NCI-H1092 treated with DMSO at 0.1 percent for 48 hours (cell line): Measurements from ENCODE around the gene GMDS.

Experiments
- DNase-seq: peaks from one replicate; lab custom pipeline; 2025; lab: John Stamatoyannopoulos, UW

The GMDS gene

DNA sequence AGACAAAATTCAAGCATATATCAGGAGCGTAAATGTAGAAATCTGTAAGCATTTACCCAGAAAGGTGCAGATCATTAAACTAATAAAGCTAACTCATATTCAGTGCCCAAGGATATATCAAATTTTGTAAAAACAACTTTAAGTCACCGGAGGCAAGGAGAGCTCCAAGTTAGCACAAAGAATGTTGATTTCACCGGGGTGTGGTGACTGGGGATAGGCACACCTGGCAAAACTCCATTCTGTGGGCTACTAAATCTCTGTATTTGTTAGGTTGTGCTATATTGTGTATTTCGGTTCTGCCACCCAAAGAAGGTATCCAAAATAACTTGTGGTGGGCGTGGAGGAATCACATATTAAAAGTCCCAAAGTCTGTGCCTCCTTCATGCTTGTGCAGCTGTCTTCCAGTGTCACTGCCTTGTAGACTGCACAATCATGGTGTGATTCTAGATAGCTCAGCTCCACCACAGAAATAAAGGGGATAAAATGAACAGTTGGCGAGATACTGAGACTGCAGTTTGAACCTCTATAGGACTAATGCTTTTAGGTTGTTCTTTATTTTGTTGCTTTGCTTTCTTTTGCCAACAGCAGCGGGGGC, 111.6 kb downstream of the GMDS start:
- DNase-seq, result no peak

- DNase-seq, result no peak
These were observed 112.5 kb downstream of the GMDS start for GRCh38 chr6:2132916-2133315.

DNA sequence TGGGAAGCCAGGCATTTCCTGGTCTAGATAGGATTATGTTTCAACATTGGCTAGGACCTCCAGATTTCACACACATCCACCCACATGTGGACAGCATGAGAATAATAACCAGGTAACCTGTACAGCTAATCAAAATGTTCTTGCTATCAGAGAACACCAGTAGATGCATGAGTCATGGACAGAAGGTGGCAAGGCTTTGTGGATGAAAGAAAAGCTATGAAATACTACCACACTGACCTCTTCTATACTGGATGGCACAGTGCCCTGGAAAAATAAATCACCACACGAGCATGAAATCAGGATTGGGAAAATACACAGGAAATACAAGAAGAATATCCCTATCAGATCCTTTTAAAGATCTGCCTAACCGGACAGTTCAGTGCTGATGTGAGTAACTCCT, 113.0 kb downstream of the GMDS start:
- DNase-seq, result no peak

DNA sequence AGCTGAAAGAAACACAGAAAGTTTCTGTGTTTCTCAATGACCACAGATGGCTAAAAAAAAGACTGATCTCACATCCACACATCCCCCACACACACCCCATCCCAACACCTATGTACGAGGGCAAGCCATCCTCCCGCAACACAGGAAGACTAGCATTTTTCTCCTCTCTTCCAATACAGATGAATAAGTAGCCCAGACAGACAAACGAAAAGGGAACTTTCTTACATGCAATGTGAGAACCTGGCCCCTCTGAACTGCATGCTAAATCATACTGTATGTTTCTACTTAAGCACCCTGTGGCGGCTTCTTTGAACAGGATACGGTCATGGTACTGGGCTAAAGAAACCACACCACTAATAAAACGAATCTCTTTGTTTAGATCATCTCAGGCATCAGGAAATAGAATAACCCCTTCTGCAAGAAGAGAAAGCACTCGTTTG, 116.2 kb downstream of the GMDS start:
- DNase-seq, result no peak

- no peak for DNase-seq
These were observed 117.9 kb downstream of the GMDS start for GRCh38 chr6:2127484-2127911.

DNA sequence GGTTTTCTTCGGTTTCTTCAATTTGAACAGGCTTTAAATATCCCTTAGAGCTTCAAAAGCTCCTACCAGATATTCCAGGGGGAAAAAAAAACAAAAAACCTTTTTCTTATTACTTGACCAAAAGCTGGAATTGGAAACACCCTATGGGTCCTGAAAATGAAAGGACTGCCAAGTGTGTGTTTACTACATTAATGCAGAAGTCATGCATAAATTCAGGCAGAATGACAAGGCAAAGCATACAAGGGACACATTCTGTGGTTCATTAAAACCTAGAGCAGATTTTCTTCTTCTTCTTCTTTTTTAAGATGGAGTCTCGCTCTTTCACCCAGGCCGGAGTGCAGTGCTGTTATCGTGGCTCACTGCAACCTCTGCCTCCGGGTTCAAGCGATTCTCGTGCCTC, 119.1 kb downstream of the GMDS start:
- DNase-seq, result no peak

- no peak for DNase-seq
These were observed 120.2 kb downstream of the GMDS start for GRCh38 chr6:2125158-2125557.

DNA sequence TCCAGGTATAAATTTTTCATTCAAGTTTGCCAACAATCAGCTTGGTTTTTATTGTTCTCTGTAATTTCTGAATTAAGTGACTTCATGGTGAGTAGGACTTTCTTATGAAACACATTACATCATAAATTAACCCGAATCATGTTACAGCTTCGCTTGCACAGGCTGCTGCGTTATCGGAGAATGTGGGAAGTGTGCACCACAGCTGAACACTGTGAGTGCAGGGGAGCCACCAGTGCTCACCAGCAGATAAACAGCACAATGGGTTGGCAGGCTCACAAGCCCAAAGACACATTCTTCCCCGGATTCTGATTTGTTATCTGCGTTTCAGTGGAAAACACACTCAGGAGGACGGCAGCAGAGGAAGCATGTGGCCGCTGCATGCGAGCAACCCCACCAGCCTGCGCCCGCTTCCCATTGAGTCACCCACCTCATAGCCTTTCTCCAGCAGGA, 121.1 kb downstream of the GMDS start:
- no peak for DNase-seq

DNA sequence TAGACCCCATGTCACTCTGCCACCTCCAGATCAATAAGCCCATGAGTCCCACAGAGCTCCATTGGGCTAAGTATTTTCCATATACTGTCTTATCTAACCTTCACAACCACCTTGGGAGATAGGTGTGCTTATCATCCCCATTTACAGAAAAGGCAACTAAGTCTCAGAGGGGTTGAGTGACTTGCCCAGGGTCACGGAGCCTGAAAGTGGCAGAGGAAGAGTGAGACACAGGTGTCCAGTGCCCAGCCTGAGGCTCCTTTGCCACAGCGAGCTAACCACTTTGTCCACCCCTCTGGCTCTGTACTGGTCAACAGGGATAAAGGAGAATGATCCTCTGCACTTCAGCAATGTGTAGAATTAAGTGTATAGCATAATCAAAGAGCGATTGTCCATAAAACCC, 124.5 kb downstream of the GMDS start:
- DNase-seq, result no peak

- DNase-seq, result no peak
These were observed 126.1 kb downstream of the GMDS start for GRCh38 chr6:2119275-2119674.

GRCh38 chr6:2118136-2118535, 127.3 kb downstream of the GMDS start:
- no peak for DNase-seq

- no peak for DNase-seq
These were observed 128.0 kb downstream of the GMDS start for GRCh38 chr6:2117447-2117846.

- no peak for DNase-seq
These were observed 128.9 kb downstream of the GMDS start for GRCh38 chr6:2116496-2116895.

DNA sequence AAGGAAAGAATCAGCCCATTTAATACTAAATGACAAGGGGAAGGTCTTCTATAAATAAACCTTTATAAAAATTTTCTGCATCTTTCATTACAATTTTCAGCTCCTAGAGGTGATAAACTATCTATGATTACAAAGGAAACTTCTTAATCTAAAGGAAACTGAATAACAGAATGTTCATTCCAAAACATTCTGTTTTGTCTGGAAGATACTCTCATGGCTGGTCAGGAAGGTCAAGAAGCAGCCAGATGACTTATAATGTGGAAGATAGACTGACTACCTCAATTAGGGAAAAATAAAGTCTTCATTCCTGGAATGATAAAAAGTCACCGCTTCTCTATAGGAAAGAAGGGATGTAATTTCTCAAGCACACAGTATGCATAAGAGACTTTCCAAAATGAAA, 131.3 kb downstream of the GMDS start:
- DNase-seq, result no peak

DNA sequence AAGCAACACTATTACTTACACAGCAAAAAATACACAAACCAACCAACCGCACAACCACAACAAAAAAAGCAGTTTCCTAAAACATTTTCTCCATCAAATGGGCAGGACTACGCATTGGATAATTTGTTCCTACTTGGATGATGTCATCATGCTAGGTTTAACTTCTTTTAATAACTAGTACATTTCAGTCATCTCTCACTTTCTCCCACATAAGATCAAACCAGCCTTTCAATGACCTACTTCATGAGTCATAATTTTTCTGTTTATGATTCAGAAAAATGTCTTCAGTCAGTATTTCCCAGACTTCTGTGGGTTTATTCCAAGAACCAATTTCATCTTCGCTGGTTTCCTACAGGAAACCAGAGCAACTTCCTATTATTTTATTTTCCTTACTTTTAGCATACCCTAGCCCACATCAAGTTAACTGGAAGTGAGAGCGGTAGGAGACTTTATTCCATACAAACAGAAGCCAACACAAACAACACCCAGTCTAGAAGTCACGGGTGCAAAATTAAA, 134.2 kb downstream of the GMDS start:
- no peak for DNase-seq

DNA sequence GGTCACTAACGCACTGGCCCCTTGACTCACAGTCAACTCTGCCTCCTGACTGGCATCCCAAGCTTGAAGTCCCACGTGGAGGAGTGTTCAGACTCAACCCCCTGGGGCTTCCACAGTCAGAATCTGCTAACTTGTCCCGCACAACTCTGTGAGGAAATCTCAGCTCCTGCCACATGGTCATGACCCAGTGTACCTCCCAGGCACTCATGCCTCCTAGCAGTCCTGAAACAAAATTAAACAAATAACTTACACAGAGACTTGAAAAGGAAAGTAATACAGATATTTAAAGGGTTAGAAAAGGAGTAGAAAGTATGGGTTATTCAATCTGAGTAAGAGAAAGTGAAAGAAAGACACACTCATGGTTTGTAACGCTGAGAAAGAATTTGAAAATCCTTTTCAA, 134.9 kb downstream of the GMDS start:
- DNase-seq, result no peak

DNA sequence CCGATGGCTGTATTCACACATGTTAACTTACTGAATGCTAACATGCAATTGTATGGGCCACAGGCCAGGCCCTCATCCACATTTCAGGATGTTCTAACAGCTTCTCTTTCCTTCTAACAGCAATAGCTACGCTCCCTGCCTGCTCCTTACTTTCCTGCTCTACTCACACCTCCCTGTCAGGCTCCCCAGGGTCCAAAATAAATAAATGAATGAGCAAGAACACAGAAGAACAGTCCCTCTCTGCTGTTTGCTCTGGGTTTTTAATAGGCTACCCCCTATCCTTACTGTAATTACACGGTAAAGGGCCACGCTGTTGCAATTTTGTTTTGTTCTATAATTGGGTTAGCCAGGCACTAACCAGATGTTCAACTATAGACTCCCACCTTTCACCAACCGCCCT, 135.6 kb downstream of the GMDS start:
- DNase-seq, result peak; percentile 61

- peak; percentile 69 for DNase-seq
These were observed 136.6 kb downstream of the GMDS start for GRCh38 chr6:2108700-2109306.

DNA sequence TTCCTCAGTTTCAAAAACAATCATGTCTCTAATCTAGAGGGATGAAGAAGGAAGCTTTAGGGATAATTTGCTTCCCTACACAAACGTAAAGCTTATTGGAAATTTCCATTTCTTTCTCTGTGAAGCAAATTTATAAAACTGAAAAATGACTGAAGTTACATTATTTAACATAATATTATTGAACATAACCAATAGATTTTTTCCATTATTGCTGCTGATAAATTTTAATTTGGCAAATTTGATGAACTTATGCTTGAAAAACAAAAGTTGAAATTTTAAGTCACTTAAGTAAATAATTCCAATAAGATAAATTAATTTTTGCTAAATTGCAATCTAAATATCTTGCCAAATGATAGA, 140.9 kb downstream of the GMDS start:
- DNase-seq, result no peak

DNA sequence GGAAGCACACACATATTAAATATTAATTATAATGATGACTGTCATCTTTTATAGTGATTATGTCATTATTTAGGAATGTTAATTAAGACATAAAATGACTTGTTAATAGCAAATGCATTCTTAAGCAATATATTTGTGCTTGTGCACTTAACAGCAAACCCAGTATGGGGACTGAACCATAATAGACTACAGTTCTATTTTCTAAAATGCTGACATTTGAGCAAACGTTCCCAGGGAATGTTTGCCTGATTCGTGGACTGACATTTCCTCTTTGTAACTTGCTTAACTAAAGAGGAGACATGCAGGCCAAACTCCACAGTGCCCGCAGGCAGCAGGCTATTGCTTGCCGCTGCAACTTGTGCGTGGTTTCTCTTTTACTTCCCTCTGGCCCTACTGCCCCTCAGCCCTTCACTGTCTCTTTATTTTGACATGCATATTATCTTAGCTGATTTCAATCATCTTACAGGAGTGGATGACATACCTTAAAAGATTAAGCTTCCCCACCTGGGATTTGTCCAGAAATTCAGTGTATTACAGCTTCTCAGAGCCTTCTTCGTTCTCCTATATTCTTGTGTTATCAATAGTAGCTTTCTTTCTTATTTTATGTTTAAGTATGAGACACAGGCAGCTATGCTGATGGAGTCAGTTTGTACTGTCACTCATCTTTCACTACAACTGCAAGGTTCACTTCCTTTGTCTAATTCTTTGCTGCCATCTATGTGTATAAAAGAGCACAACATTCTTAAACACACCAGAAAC, 141.5 kb downstream of the GMDS start:
- peak; percentile 12 for DNase-seq

GRCh38 chr6:2102966-2103365, 142.4 kb downstream of the GMDS start:
- no peak for DNase-seq

DNA sequence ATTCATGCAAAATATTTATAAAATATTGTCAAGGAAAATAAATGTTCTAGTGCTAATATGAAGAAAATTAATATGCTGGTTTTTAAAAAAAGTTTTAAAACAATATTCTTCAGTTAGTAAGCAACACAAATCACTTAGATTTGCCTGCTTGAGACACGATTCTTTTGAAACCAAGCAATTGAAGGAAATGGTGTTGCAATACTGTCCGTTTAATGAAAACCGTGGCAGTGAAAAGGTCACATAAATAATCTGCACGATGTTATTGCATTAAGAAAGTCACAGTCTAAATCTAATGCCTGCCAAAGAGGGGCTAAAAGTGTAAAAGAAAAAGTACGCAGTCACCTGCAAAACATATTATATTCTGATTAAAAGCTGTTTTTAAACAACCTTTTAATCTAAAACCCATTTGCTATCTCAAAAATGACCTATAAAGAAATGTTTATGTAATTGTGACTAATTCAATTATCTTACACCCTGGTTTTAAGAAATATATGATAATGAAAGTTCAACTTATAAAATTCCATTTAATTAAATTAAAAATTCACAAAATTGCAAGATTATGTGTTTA, 143.0 kb downstream of the GMDS start:
- DNase-seq, result no peak

DNA sequence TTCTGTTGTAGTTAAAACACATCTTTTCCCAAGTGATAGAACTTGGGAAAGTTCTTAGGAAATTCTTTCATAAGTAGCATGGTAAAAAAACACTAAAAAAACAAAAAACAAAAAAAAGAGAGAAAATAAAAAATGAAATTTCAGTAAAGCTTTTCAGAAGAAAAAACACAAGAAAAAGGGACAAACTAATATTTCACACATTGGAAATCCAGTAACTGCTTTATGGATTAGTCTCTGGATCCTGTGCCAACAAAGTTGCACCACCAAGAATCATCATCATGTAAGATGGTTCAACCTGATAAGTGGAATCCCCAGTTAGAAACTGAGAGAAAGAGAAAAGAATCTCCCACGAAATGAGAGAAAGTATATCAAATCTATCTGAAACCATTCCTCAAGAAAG, 144.2 kb downstream of the GMDS start:
- DNase-seq, result no peak
